GM23248 (cell line): ENCODE data around the gene GP9.

Source experiments
- EZH2 ChIP-seq: fragments of 200-600 bp; sonication (generic); IDR thresholded peaks from 2 replicates; pipeline ENCODE4 v1.6.1; 2018; ENCODE audit warnings: antibody characterized with exemption, mild to moderate bottlenecking; ENCODE audit not compliant: insufficient read depth, poor library complexity, severe bottlenecking
- EZH2phosphoT487 ChIP-seq: fragments of 200-600 bp; sonication (generic); IDR thresholded peaks from 2 replicates; pipeline ENCODE4 v1.6.1; 2018; ENCODE audit warnings: antibody characterized with exemption, moderate library complexity, mild to moderate bottlenecking, low read depth; ENCODE audit not compliant: insufficient read depth

DNA sequence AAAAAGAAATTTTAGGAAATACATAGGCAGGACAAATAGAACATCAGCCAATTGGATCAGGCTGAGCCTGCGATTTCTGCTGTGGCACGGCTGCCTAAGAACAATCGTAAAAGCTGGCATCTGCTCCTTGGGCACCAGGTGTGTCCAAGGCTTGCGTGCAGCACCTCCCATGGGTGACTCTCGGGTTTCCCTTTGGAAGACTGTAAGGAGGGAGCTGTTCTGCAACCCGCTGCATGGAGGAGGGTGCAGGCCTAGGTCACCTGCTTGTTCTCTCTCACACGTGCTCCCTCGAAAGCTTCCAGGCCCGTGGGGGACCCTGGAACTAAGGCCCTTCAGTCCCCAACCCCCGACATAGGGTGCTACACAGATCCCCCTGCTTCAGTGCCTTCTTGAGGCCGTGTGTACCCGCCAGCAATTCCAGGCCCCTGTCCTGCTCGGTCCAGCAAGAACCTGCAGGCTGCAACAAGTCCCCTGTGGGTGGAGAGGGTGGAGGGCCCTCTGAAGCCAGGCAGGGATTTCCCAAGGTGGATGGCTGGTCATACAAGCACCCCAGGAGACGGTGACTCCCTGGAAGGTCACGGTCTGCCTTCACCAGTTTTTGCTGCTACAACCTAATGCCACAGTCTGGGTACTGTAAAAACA, 3.4 kb downstream of the GP9 start:
- no peak for TF ChIP-seq EZH2
- TF ChIP-seq EZH2phosphoT487, result no peak
